HepG2 (cell line): ENCODE measurements around the gene B3GALT6. TPM values are rescaled to one million over a fixed set of nuclear protein-coding genes. Genes with fewer than 3 reads are reported as not detected.

ENCODE experiments used
- ATAC-seq: fragments of 200-7000 bp; cut with Tn5 transposase; 3 replicates; pipeline ENCODE4 v1.9.1; 2020; ENCODE audit warnings: mild to moderate bottlenecking, moderate library complexity
- BruUV-seq: library from RNA; stranded (reverse); fragments of 400-500 nt; replicated peaks from 2 replicates; lab custom pipeline; 2021; lab: Mats Ljungman, UMichigan
- CTCF ChIA-PET: fragments of 300-600 bp; formaldehyde crosslinking; extraction: SDS; loops from one replicate; lab custom pipeline; 2021; ENCODE audit warnings: low total read pairs, inconsistent platforms, low intra/inter-chr PET ratio; lab: Yijun Ruan, JAX
- POLR2A ChIA-PET: fragments of 350-600 bp; sonication (Branson Sonifier 250); formaldehyde crosslinking; loops from one replicate; lab custom pipeline; 2020; ENCODE audit warnings: antibody characterized with exemption, inconsistent platforms; lab: Yijun Ruan, JAX
- DNase-seq: peaks from one replicate; pipeline ENCODE4 v3.0.0-alpha.2; 2015; ENCODE audit warnings: low spot score
- FAIRE-seq: peaks from 3 replicates; lab custom pipeline; 2011; peaks lifted over from hg19 to GRCh38; lab: Jason Lieb, UNC
- H2AFZ ChIP-seq: one replicate; pipeline ENCODE4 v1.6.1; 2011; ENCODE audit warnings: low read length, inconsistent platforms
- H3K27ac ChIP-seq: fragments of 300-600 bp; 3 replicates; pipeline ENCODE4 v1.8.0; 2011; ENCODE audit warnings: mixed run types, mild to moderate bottlenecking, mixed read lengths, low read length, inconsistent platforms; ENCODE audit not compliant: insufficient read depth; ENCODE audit errors: extremely low read length
- H3K27me3 ChIP-seq, 2 experiments: fragments of 200-600 bp in 1 of 2; 2 replicates in 1 of 2; 3 replicates in 1 of 2; pipeline versions ENCODE4 v1.6.0 to v1.8.0; 2011; ENCODE audit warnings: low read length in 2 of 2, mild to moderate bottlenecking in 2 of 2, moderate library complexity in 2 of 2, inconsistent platforms in 1 of 2; ENCODE audit not compliant: insufficient read depth in 2 of 2, control insufficient read depth in 1 of 2
- H3K36me3 ChIP-seq, 2 experiments: fragments of 200-600 bp in 1 of 2; replicated peaks in 1 of 2; 2 replicates in 1 of 2; 3 replicates in 1 of 2; pipeline versions ENCODE4 v1.5.1 to v1.8.0; 2011; ENCODE audit warnings: low read length in 2 of 2, inconsistent platforms in 1 of 2; ENCODE audit not compliant: insufficient read depth in 2 of 2, control insufficient read depth in 1 of 2
- H3K4me1 ChIP-seq: 2 replicates; pipeline ENCODE4 v1.5.1; 2012; ENCODE audit warnings: low read length, inconsistent platforms; ENCODE audit not compliant: insufficient read depth
- H3K4me2 ChIP-seq: 2 replicates; pipeline ENCODE4 v1.6.0; 2011; ENCODE audit warnings: low read depth, low read length, inconsistent platforms
- H3K4me3 ChIP-seq, 3 experiments: fragments of 200-600 bp in 1 of 3; sonication (generic), shearing (Covaris generic) in 1 of 3; replicated peaks in 1 of 3; 2 replicates each; pipeline ENCODE4 v1.5.1; 2011 to 2016; ENCODE audit warnings: low read length in 3 of 3, inconsistent platforms in 2 of 3, low read depth in 2 of 3, mild to moderate bottlenecking in 2 of 3, control low read depth in 1 of 3, mixed read lengths in 1 of 3; ENCODE audit not compliant: insufficient read depth in 1 of 3
- H3K79me2 ChIP-seq: one replicate; pipeline ENCODE4 v1.6.1; 2011; ENCODE audit warnings: low read length, inconsistent platforms; ENCODE audit not compliant: insufficient read depth
- H3K9ac ChIP-seq: 2 replicates; pipeline ENCODE4 v1.6.0; 2011; ENCODE audit warnings: mild to moderate bottlenecking, low read depth, low read length, inconsistent platforms; ENCODE audit not compliant: insufficient read depth
- H3K9me3 ChIP-seq: 2 replicates; pipeline ENCODE4 v1.5.1; 2012; ENCODE audit warnings: mild to moderate bottlenecking, low read length
- H4K20me1 ChIP-seq: 2 replicates; pipeline ENCODE4 v1.6.0; 2011; ENCODE audit warnings: inconsistent platforms, mild to moderate bottlenecking, low read length, moderate library complexity; ENCODE audit not compliant: insufficient read depth
- CERS6 ChIP-seq: sonication (generic); formaldehyde crosslinking; IDR thresholded peaks from 2 replicates; pipeline ENCODE4 v1.5.0; 2020; ENCODE audit warnings: missing genetic modification reagents
- EZH2 ChIP-seq: conservative IDR thresholded peaks from 2 replicates; pipeline ENCODE4 v1.6.1; 2012; ENCODE audit warnings: mild to moderate bottlenecking, low read depth, low read length, moderate library complexity
- HMGXB4 ChIP-seq, 2 experiments: sonication (generic) in 1 of 2; formaldehyde crosslinking in 1 of 2; IDR thresholded peaks; 2 replicates each; pipeline versions ENCODE4 v1.4.0 to v1.6.1; 2018 to 2020; ENCODE audit warnings: missing genetic modification reagents in 2 of 2, borderline replicate concordance in 1 of 2, low read depth in 1 of 2, mild to moderate bottlenecking in 1 of 2, missing biosample characterization in 1 of 2
- SALL2 ChIP-seq: sonication (generic); formaldehyde crosslinking; IDR thresholded peaks from 2 replicates; pipeline ENCODE4 v1.8.1; 2023; ENCODE audit warnings: mild to moderate bottlenecking, missing genetic modification reagents, inconsistent platforms
- UBTF ChIP-seq: sonication (generic); formaldehyde crosslinking; IDR thresholded peaks from 2 replicates; pipeline ENCODE4 v1.4.0; 2020; ENCODE audit warnings: mild to moderate bottlenecking, missing genetic modification reagents
- ZBTB14 ChIP-seq: sonication (generic); formaldehyde crosslinking; IDR thresholded peaks from 2 replicates; pipeline ENCODE4 v1.4.0; 2020; ENCODE audit warnings: missing genetic modification reagents
- ZMYM3 ChIP-seq: sonication (generic); formaldehyde crosslinking; IDR thresholded peaks from 2 replicates; pipeline ENCODE4 v1.5.1; 2020; ENCODE audit warnings: mild to moderate bottlenecking, missing genetic modification reagents
- ZNF232 ChIP-seq: sonication (generic); formaldehyde crosslinking; IDR thresholded peaks from 2 replicates; pipeline ENCODE4 v1.4.0; 2020; ENCODE audit warnings: missing genetic modification reagents, borderline replicate concordance
- ZNF343 ChIP-seq: sonication (generic); formaldehyde crosslinking; IDR thresholded peaks from 2 replicates; pipeline ENCODE4 v1.4.0; 2020; ENCODE audit warnings: mild to moderate bottlenecking, missing genetic modification reagents
- ZNF577 ChIP-seq: sonication (generic); formaldehyde crosslinking; IDR thresholded peaks from 2 replicates; pipeline ENCODE4 v1.4.0; 2020; ENCODE audit warnings: mild to moderate bottlenecking, low read depth, missing genetic modification reagents, borderline replicate concordance
- ZNF850 ChIP-seq: sonication (generic); formaldehyde crosslinking; conservative IDR thresholded peaks from 2 replicates; pipeline ENCODE4 v1.9.0; 2021; ENCODE audit warnings: mild to moderate bottlenecking, missing genetic modification reagents
- ZNF879 ChIP-seq: sonication (generic); formaldehyde crosslinking; IDR thresholded peaks from 2 replicates; pipeline ENCODE4 v1.8.1; 2023; ENCODE audit warnings: missing genetic modification reagents
- WGBS: methylation state at CpG from one replicate; pipeline ENCODE4 v1.1.6; 2017; ENCODE audit warnings: low lambda C conversion rate; 5-methylcytosine and 5-hydroxymethylcytosine counted together
- in situ Hi-C: cut with HindIII; loops from 2 replicates; pipeline ENCODE4 v1.10.0; 2017; ENCODE audit warnings: low pct_unique_long_range_greater_than_20kb; ENCODE audit not compliant: extremely low pct_ligation_motif_present
- intact Hi-C: fragments of 100-400 bp; cut with micrococcal nuclease; formaldehyde crosslinking; loops from one replicate; pipeline ENCODE4 v1.10.0; 2022; ENCODE audit not compliant: unreplicated experiment
- polyA plus RNA-seq, 8 experiments: library from polyadenylated mRNA; depleted of rRNA in 3 of 8; stranded (reverse) in 7 of 8; unstranded in 1 of 8; fragments of >200 nt; fragmentation: Illumina TruSeq in 4 of 8; extraction: Trizol in 4 of 8; gene quantifications; 2 replicates each; pipeline versions ENCODE4 v1.2.1 to v1.2.3, GENCODE V29; 2011 to 2016; ENCODE audit warnings: low read depth in 4 of 8, missing spikeins in 1 of 8, mixed read lengths in 1 of 8; ENCODE audit not compliant: insufficient read depth in 1 of 8
- total RNA-seq, 5 experiments: library from RNA; depleted of rRNA; stranded (reverse); fragments of >200 nt; fragmentation: Illumina TruSeq; extraction: Trizol; gene quantifications; 2 replicates each; pipeline ENCODE4 v1.2.3, GENCODE V29; 2016; ENCODE audit warnings: low read depth in 1 of 5

The B3GALT6 gene
- total and polyA plus RNA-seq, 2 of the 13 experiments (the other 11 are each of a cell fraction or from before 2014, with no cell fraction given): 3.9 to 14.2 TPM

GRCh38 chr1:1236176-1236763 lies 4.2 kb downstream of the B3GALT6 start:
- Histone ChIP-seq H3K79me2 (peaks cover 6% of the 10 kb centered on the region), H2AFZ (no peak overlapping the region), H3K36me3 (no peaks in the 10 kb centered on the region), H3K4me2 (peak overlapping the region; percentile 87), H3K27ac (no peak overlapping the region), H3K9me3 (no peaks in the 10 kb centered on the region), H3K4me3 (peak overlapping the region in 2 of 3 experiments; percentile 23 to 80; a peak in 2 of 6 replicates), H4K20me1 (no peaks in the 10 kb centered on the region), H3K27me3 (no peaks in the 10 kb centered on the region; a peak in 2 of 5 replicates), H3K4me1 (peaks cover 84% of the 10 kb centered on the region), H3K9ac (peak overlapping the region; percentile 61; the same call in 1 of the 2 replicates)
- ChIA-PET CTCF (no interaction called here), POLR2A (interaction anchor here (1.7 to 3.3 kb wide), 4 partner anchors 51 to 114 kb away, joined by 5 to 13 read pairs (median 8); no protein-coding TSS in a partner anchor)
- 0 out of 3 replicates have a peak, but pooled peaks have one; percentile 0 for ATAC-seq
- in situ Hi-C loops: no loop called here
- WGBS: 7% methylated on average over 8 of the region's 22 CpGs
- FAIRE-seq: no peak
- DNase-seq: no peak
- no TSS peak for BruUV-seq
- intact Hi-C loops: loop anchor here (10.0 kb wide), 2 partner anchors 61 to 231 kb away; partner anchors contain the start of genes HES4 and TTLL10
- no peak for TF ChIP-seq ZNF343
- no peak for TF ChIP-seq ZNF577 (CRISPR knock-in tag)
- 0 out of 2 replicates have a peak, but pooled peaks have one; percentile 48 for TF ChIP-seq EZH2
- no peak for TF ChIP-seq ZMYM3 (CRISPR knock-in tag)
- no peak for TF ChIP-seq ZNF879 (CRISPR knock-in tag)
- no peak for TF ChIP-seq ZBTB14 (CRISPR knock-in tag)
- TF ChIP-seq SALL2 (CRISPR knock-in tag): no peak
- no peak for TF ChIP-seq CERS6
- TF ChIP-seq UBTF (CRISPR knock-in tag): peak; percentile 38
- no peak for TF ChIP-seq HMGXB4 (CRISPR knock-in tag; IDR thresholded peaks at IDR 0.05; ENCODE audit: borderline replicate concordance in 1 of 2, low read depth in 1 of 2)
- TF ChIP-seq ZNF232 (CRISPR knock-in tag): no peak
- TF ChIP-seq ZNF850 (CRISPR knock-in tag): no peak
